ENCODE results near the gene PRR9.

GRCh38 chr1:153202006-153202405 is 15.4 kb upstream of the PRR9 start:
- no peak for TF ChIP-seq TAF1 (IDR thresholded peaks at IDR 0.05; ENCODE audit: borderline replicate concordance, low read depth, low read length)
- no peak for TF ChIP-seq POLR2A (IDR thresholded peaks at IDR 0.05; ENCODE audit: low read depth, low read length)
- TF ChIP-seq POLR2AphosphoS5 (IDR thresholded peaks at IDR 0.05; ENCODE audit: low read depth, low read length): no peak
